ENCODE measurements around the gene CRACR2A.

Gene CRACR2A

GRCh38 chr12:3775385-3776035 lies 22.6 kb upstream of the CRACR2A start:
- no peak for TF ChIP-seq CTCF (IDR thresholded peaks at IDR 0.05)
- no peaks in the 10 kb centered on the region for H3K9me3 ChIP-seq
- no peaks in the 10 kb centered on the region for H3K36me3 ChIP-seq
- no peaks in the 10 kb centered on the region for H3K4me1 ChIP-seq (ENCODE audit: control insufficient read depth in 1 of 2, insufficient read depth in 1 of 2, low read depth in 1 of 2, low read length in 1 of 2)
- H3K4me3 ChIP-seq (ENCODE audit: low read depth in 1 of 2, low read length in 1 of 2), result no peak overlapping the region
- H3K27ac ChIP-seq, result no peak overlapping the region
- no peaks in the 10 kb centered on the region for H3K27me3 ChIP-seq

GRCh38 chr12:3772380-3772779 lies 19.5 kb upstream of the CRACR2A start:
- no peak overlapping the region for H3K27ac ChIP-seq
- no peaks in the 10 kb centered on the region for H3K27me3 ChIP-seq
- TF ChIP-seq CTCF (IDR thresholded peaks at IDR 0.05), result no peak
- H3K36me3 ChIP-seq, result no peaks in the 10 kb centered on the region
- no peaks in the 10 kb centered on the region for H3K4me1 ChIP-seq (ENCODE audit: control insufficient read depth in 1 of 2, insufficient read depth in 1 of 2, low read depth in 1 of 2, low read length in 1 of 2)
- H3K9me3 ChIP-seq, result no peaks in the 10 kb centered on the region
- no peak overlapping the region for H3K4me3 ChIP-seq (ENCODE audit: low read depth in 1 of 2, low read length in 1 of 2)

- H3K4me3 ChIP-seq (ENCODE audit: low read depth in 1 of 2, low read length in 1 of 2), result no peak overlapping the region
Observed at GRCh38 chr12:3771853-3772252, 18.9 kb upstream of the CRACR2A start.

GRCh38 chr12:3770891-3771290 lies 18.0 kb upstream of the CRACR2A start:
- Histone ChIP-seq H3K4me3 (ENCODE audit: low read depth in 1 of 2, low read length in 1 of 2) (no peak overlapping the region), H3K4me1 (ENCODE audit: control insufficient read depth in 1 of 2, insufficient read depth in 1 of 2, low read depth in 1 of 2, low read length in 1 of 2) (no peaks in the 10 kb centered on the region), H3K27ac (no peak overlapping the region), H3K9me3 (no peaks in the 10 kb centered on the region), H3K27me3 (no peaks in the 10 kb centered on the region), H3K36me3 (no peaks in the 10 kb centered on the region)
- no peak for TF ChIP-seq CTCF (IDR thresholded peaks at IDR 0.05)

More at GRCh38 chr12:3771853-3772252, 18.9 kb upstream of the CRACR2A start:
- H3K36me3 ChIP-seq, result no peaks in the 10 kb centered on the region
- H3K27ac ChIP-seq, result no peak overlapping the region
- H3K27me3 ChIP-seq, result no peaks in the 10 kb centered on the region
- H3K4me1 ChIP-seq (ENCODE audit: control insufficient read depth in 1 of 2, insufficient read depth in 1 of 2, low read depth in 1 of 2, low read length in 1 of 2), result no peaks in the 10 kb centered on the region
- H3K9me3 ChIP-seq, result no peaks in the 10 kb centered on the region
- TF ChIP-seq CTCF (IDR thresholded peaks at IDR 0.05), result no peak

- Histone ChIP-seq H3K27me3 (no peaks in the 10 kb centered on the region), H3K4me3 (ENCODE audit: low read depth in 1 of 2, low read length in 1 of 2) (no peak overlapping the region), H3K9me3 (no peaks in the 10 kb centered on the region), H3K27ac (no peak overlapping the region), H3K36me3 (no peaks in the 10 kb centered on the region), H3K4me1 (ENCODE audit: control insufficient read depth in 1 of 2, insufficient read depth in 1 of 2, low read depth in 1 of 2, low read length in 1 of 2) (no peaks in the 10 kb centered on the region)
- no peak for TF ChIP-seq CTCF (IDR thresholded peaks at IDR 0.05)
Observed at GRCh38 chr12:3768911-3769447, 16.1 kb upstream of the CRACR2A start.
